ENCODE measurements around the gene BCAP29. TPM values are rescaled to one million over a fixed set of nuclear protein-coding genes. Genes with fewer than 3 reads are reported as not detected.

The BCAP29 gene
- polyA plus RNA-seq, 10 donors: 42.5 to 62.4 (median 49.6) TPM

- no peak for DNase-seq
Observed at GRCh38 chr7:107661865-107662379, 81.9 kb downstream of the BCAP29 start.

DNA sequence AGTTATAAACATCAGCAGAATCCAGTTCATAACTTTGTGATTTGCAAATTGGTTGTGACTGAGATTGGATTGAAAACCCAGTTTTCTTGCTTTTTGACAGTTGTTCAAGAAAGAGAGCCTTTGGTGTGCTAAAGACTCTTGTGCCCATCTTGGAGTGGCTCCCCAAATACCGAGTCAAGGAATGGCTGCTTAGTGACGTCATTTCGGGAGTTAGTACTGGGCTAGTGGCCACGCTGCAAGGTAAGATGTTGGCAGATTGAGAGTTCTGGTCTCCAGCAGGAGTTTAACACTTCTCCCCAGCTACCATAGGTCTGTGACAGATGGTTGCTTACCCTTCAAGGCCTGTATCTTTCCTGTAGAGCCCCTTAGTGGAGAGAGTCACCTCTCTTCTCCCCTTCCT lies 83.2 kb downstream of the BCAP29 start:
- DNase-seq: no peak

DNA sequence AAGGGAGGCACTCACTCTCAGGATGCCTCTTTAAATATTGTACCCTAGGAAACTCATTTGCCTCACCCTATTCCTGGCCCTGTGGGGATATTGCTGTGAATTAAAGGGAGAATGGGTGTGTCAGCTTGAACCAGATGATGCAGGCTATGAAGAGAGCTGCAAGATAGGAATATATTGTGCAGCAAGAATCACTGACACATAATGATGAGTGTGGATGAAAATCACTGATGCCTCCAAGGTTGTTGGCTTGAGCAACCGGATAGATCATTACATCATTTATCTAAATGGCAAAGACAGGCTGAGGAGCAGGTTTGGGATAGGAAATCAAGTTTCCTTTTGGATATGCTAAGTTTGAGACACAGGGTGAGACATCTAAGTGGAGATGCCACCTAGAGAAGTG lies 86.7 kb downstream of the BCAP29 start:
- DNase-seq: no peak

GRCh38 chr7:107667341-107667740 lies 87.3 kb downstream of the BCAP29 start:
- DNase-seq: no peak

DNA sequence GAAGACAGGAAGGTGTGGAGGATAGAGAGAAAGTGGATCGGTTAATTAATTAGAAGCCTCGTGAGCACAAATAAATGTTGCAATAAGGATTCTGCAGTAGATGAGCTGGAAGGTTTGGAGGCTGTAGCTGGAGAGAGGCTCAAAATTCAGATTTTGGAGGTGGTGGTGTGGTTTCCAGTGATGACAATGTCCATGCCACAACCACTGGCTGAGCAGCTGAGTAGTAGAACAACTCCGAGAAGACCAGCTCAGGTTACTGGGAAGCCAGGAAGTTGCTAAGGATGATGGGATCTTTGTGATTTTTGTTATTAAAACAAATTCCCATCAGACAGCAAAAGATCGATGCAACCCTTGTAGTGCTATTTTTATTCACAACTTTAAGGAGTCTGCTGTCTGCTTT lies 88.2 kb downstream of the BCAP29 start:
- DNase-seq: no peak

Other genes starting within 250 kb of the BCAP29 start
- under 1 TPM in 6 of 10 donors, not detected in 4; 0.08 to 0.30 (median 0.11) TPM for gene GPR22, start 110.2 kb upstream of the BCAP29 start, polyA plus RNA-seq (ENCODE audit: insufficient read length in 10 of 10)
- gene COG5, start 16.3 kb upstream of the BCAP29 start, polyA plus RNA-seq (ENCODE audit: insufficient read length in 10 of 10): 10 to 100 TPM; 23.9 to 36.5 (median 28.1) TPM
- gene DUS4L, start 16.3 kb upstream of the BCAP29 start, polyA plus RNA-seq (ENCODE audit: insufficient read length in 10 of 10): 10 to 100 TPM in 1 of 10 donors, 1 to 10 TPM in 9; 5.5 to 12.4 (median 7.0) TPM
- 1 to 10 TPM in 3 of 10 donors, under 1 TPM in 7; 0.42 to 1.4 (median 0.90) TPM for gene SLC26A4, start 80.6 kb downstream of the BCAP29 start, polyA plus RNA-seq (ENCODE audit: insufficient read length in 10 of 10)
- 10 to 100 TPM; 14.4 to 24.2 (median 19.9) TPM for gene CBLL1, start 163.9 kb downstream of the BCAP29 start, polyA plus RNA-seq (ENCODE audit: insufficient read length in 10 of 10)
- under 1 TPM in 2 of 10 donors, not detected in 8; 0.15 to 0.17 TPM for gene SLC26A3, start 223.0 kb downstream of the BCAP29 start, polyA plus RNA-seq (ENCODE audit: insufficient read length in 10 of 10)